ENCODE measurements around the gene UBL4A.

DNA sequence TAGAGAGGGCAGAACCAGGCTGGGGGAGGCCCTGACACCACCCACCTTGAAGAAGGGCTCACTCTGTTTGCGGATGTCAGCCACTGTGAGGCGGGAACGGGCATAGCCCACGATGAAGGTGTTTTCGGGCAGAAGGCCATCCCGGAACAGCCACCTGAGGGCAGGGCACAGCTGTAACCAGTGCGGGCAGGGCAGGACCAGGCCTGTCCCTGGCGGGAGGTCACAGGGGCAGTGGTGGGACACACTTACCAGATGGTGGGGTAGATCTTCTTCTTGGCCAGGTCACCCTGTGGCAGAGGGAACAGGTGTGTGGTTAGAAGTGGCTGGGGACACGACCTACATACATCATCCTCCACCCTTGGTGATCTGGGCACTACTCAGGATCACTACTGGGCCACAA is 49.5 kb upstream of the UBL4A start:
- TF ChIP-seq, protein P1, sequence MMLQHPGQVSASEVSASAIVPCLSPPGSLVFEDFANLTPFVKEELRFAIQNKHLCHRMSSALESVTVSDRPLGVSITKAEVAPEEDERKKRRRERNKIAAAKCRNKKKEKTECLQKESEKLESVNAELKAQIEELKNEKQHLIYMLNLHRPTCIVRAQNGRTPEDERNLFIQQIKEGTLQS (IDR thresholded peaks at IDR 0.05) = no peak
- no peak for TF ChIP-seq RAD21 (IDR thresholded peaks at IDR 0.05; ENCODE audit: low read depth)
- no peak for TF ChIP-seq ZFX (IDR thresholded peaks at IDR 0.05)
- TF ChIP-seq EZH2 (IDR thresholded peaks at IDR 0.05) = no peak
- no peak for TF ChIP-seq SIN3A (IDR thresholded peaks at IDR 0.05; ENCODE audit: low read depth)
- TF ChIP-seq SRF (IDR thresholded peaks at IDR 0.05; ENCODE audit: low read depth) = no peak
- TF ChIP-seq, protein P2, sequence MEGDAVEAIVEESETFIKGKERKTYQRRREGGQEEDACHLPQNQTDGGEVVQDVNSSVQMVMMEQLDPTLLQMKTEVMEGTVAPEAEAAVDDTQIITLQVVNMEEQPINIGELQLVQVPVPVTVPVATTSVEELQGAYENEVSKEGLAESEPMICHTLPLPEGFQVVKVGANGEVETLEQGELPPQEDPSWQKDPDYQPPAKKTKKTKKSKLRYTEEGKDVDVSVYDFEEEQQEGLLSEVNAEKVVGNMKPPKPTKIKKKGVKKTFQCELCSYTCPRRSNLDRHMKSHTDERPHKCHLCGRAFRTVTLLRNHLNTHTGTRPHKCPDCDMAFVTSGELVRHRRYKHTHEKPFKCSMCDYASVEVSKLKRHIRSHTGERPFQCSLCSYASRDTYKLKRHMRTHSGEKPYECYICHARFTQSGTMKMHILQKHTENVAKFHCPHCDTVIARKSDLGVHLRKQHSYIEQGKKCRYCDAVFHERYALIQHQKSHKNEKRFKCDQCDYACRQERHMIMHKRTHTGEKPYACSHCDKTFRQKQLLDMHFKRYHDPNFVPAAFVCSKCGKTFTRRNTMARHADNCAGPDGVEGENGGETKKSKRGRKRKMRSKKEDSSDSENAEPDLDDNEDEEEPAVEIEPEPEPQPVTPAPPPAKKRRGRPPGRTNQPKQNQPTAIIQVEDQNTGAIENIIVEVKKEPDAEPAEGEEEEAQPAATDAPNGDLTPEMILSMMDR (IDR thresholded peaks at IDR 0.05 in 2 of 3, conservative IDR thresholded peaks at IDR 0.05 in 1 of 3; ENCODE audit: borderline replicate concordance in 1 of 3, insufficient read depth in 1 of 3, low read depth in 2 of 3, low read length in 2 of 3) = no peak
- TF ChIP-seq REST (IDR thresholded peaks at IDR 0.05; ENCODE audit: low read depth) = no peak
- TF ChIP-seq POLR2AphosphoS5 (IDR thresholded peaks at IDR 0.05; ENCODE audit: low read depth, low read length) = no peak
- TF ChIP-seq SP1 (IDR thresholded peaks at IDR 0.05; ENCODE audit: low read depth) = no peak
- no peak for TF ChIP-seq CBX3 (IDR thresholded peaks at IDR 0.05; ENCODE audit: low read depth)
